Progenitor cell of endocrine pancreas (in vitro differentiated cells): ENCODE measurements around the gene KPTN. TPM values are rescaled to one million over a fixed set of nuclear protein-coding genes. Genes with fewer than 3 reads are reported as not detected.

Source experiments
- DNase-seq: peaks from one replicate; pipeline ENCODE4 v3.0.0; 2021; ENCODE audit warnings: low spot score; ENCODE audit not compliant: unreplicated experiment
- H3K27ac Mint-ChIP-seq: 2 replicates; pipeline ENCODE4 v1.8.0; 2021; ENCODE audit warnings: mild to moderate bottlenecking, moderate library complexity, mixed read lengths
- H3K27me3 Mint-ChIP-seq: 2 replicates; pipeline ENCODE4 v1.8.0; 2021; ENCODE audit warnings: mixed read lengths
- H3K36me3 Mint-ChIP-seq: 2 replicates; pipeline ENCODE4 v1.8.0; 2022; ENCODE audit warnings: mixed read lengths; ENCODE audit not compliant: insufficient read depth
- H3K4me1 Mint-ChIP-seq: 2 replicates; pipeline ENCODE4 v1.8.0; 2021; ENCODE audit warnings: low read depth, mixed read lengths
- H3K4me3 Mint-ChIP-seq: 2 replicates; pipeline ENCODE4 v1.8.0; 2021; ENCODE audit warnings: low read depth, mild to moderate bottlenecking, moderate library complexity, mixed read lengths
- H3K9me3 Mint-ChIP-seq: 2 replicates; pipeline ENCODE4 v1.8.0; 2021; ENCODE audit warnings: low read depth, mixed read lengths
- total RNA-seq: library from RNA; stranded (reverse); gene quantifications from 2 replicates; pipeline ENCODE4 v1.2.1, GENCODE V29; 2021
- TF ChIP-seq, protein P1 (sequence below): fragments of 200-600 bp; sonication (generic); IDR thresholded peaks from one replicate; pipeline ENCODE4 v1.5.0; 2021; ENCODE audit warnings: antibody characterized with exemption, mild to moderate bottlenecking; ENCODE audit not compliant: unreplicated experiment

KPTN gene
- total RNA-seq, 1 donor from 2014 or later = 30.5 TPM

DNA sequence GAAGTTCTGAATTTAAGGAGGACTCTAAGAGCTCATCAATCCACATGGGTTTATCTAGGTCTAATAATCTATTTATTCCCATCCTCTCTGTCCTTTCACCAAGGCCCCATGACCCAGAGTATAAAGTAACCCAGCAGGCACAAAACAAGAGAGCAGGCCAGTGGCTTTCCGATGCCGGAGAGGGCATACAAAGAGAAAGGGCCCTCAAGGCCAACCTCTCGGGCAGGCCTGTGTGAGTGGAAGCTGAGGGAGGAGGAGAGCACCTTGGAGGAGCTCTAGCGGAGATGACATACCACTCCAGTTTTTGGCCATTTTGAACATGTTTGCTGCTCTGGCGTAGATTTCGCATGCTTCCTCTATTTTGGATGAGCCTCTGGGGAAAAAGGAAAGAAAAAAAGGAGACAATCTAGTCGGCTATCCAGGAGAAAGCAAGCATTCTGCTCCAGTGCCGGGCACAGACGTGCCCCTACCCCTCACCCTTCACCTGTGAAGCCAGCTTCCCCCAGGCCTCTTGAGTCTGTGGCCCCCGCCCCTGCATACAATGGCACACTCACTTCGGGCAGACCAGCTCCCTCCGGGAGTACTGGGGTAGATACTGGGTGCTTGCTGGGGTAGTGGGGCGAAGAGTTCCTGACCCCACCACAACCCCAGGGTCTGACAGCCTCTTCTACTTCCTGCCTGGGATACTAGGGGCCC, 19.3 kb upstream of the KPTN start:
- H3K4me3 Mint-ChIP-seq = no peak overlapping the region
- TF ChIP-seq, protein P1, sequence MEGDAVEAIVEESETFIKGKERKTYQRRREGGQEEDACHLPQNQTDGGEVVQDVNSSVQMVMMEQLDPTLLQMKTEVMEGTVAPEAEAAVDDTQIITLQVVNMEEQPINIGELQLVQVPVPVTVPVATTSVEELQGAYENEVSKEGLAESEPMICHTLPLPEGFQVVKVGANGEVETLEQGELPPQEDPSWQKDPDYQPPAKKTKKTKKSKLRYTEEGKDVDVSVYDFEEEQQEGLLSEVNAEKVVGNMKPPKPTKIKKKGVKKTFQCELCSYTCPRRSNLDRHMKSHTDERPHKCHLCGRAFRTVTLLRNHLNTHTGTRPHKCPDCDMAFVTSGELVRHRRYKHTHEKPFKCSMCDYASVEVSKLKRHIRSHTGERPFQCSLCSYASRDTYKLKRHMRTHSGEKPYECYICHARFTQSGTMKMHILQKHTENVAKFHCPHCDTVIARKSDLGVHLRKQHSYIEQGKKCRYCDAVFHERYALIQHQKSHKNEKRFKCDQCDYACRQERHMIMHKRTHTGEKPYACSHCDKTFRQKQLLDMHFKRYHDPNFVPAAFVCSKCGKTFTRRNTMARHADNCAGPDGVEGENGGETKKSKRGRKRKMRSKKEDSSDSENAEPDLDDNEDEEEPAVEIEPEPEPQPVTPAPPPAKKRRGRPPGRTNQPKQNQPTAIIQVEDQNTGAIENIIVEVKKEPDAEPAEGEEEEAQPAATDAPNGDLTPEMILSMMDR = no peak
- H3K27ac Mint-ChIP-seq = no peak overlapping the region
- DNase-seq = no peak
- no peaks in the 10 kb centered on the region for H3K9me3 Mint-ChIP-seq
- H3K27me3 Mint-ChIP-seq = no peaks in the 10 kb centered on the region
- no peaks in the 10 kb centered on the region for H3K4me1 Mint-ChIP-seq
- H3K36me3 Mint-ChIP-seq = peaks cover 2% of the 10 kb centered on the region

DNA sequence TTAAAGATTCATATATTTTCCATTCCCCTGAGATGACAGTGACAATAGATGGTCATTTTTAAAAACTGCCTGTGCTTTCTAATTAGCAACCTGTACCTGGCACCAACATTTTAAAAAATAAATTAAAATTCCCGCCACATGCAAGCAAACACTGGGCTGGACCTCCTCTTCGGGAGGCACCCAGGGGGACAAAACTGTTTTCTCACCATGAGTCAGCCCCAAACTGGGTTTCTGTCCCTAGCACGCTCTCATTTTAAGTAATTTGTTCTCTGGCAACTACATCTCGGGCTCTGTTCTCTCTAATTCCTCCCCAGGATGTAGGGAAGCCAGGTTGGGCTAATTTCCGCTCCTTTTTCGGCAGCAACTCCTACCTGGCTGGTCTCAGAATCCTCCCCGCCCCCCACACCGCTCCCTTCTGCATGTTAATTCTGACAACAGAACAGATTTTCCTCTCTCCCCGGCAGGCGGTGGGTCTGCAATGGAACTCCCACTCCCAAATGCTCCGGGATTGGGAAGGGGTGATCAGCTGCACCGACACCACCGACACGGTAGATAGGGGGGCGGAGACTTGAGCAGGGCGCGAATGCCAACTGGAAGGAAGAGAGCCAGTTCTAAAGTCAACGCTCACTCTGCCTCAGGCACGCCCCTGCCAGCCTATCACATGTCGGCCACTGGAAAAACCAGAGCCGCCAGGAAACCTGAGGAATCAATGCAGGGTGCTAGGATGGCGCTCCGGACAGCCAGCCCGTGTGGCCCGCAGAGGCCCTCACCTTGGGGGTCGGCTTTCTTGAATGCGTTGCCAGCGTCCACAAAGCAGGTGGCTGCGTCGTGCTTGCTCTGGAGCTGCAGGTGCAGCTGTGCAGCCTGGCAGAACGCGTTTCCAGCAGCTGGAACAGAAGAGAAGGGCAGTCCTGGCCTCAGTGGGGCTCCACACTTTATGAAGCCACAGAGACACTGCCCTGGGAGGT, 16.1 kb upstream of the KPTN start:
- Mint-ChIP-seq H3K27me3 (no peaks in the 10 kb centered on the region), H3K9me3 (no peaks in the 10 kb centered on the region), H3K27ac (no peak overlapping the region), H3K4me3 (no peak overlapping the region), H3K4me1 (no peaks in the 10 kb centered on the region), H3K36me3 (peaks cover 4% of the 10 kb centered on the region)
- no peak for DNase-seq
- TF ChIP-seq, protein P1 = no peak

DNA sequence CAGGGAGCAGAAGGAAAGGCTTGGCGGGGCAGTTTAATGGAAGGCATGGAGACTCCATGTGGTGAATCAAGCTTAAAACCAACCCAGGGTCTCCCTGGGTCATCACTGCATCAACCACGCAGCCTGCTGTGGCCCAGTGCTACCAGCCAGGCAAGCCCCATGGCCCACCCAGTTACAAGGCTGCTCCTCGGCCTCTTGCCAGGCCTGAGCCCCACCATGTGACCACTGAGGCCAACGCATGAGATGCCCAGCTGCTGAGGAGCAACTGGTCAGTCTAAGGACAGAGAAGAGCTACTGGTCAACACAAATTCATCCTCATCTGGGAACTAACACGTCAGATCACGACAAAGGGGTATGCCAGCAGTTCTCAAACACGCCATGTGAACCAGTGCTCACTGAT, 15.4 kb upstream of the KPTN start:
- TF ChIP-seq, protein P1 = no peak
- H3K36me3 Mint-ChIP-seq = peaks cover 4% of the 10 kb centered on the region
- no peaks in the 10 kb centered on the region for H3K27me3 Mint-ChIP-seq
- no peaks in the 10 kb centered on the region for H3K9me3 Mint-ChIP-seq
- no peak for DNase-seq
- no peak overlapping the region for H3K27ac Mint-ChIP-seq
- H3K4me3 Mint-ChIP-seq = no peak overlapping the region
- no peaks in the 10 kb centered on the region for H3K4me1 Mint-ChIP-seq

- Mint-ChIP-seq H3K4me3 (no peak overlapping the region), H3K27ac (no peak overlapping the region), H3K9me3 (no peaks in the 10 kb centered on the region)
Observed at GRCh38 chr19:47498561-47498960, 14.5 kb upstream of the KPTN start.

More at GRCh38 chr19:47498561-47498960, 14.5 kb upstream of the KPTN start:
- no peak for DNase-seq
- TF ChIP-seq, protein P1 = no peak
- H3K27me3 Mint-ChIP-seq = no peaks in the 10 kb centered on the region
- H3K4me1 Mint-ChIP-seq = no peaks in the 10 kb centered on the region
- H3K36me3 Mint-ChIP-seq = peaks cover 4% of the 10 kb centered on the region
